Fibroblast of lung (primary cell): ENCODE data around the gene WDCP.

Experiments
- CTCF ChIP-seq, 2 donors: IDR thresholded peaks in 1 of 2; conservative IDR thresholded peaks in 1 of 2; 1 replicate in 1 of 2; 2 replicates in 1 of 2; pipeline ENCODE4 v1.5.1; 2011 to 2012; ENCODE audit warnings: low read length in 2 of 2, control low read depth in 1 of 2, inconsistent platforms in 1 of 2, low read depth in 1 of 2, mild to moderate bottlenecking in 1 of 2
- EZH2 ChIP-seq: IDR thresholded peaks from 2 replicates; pipeline ENCODE4 v1.5.1; 2012; ENCODE audit warnings: low read length, control low read depth, mild to moderate bottlenecking; ENCODE audit errors: missing control alignments

DNA sequence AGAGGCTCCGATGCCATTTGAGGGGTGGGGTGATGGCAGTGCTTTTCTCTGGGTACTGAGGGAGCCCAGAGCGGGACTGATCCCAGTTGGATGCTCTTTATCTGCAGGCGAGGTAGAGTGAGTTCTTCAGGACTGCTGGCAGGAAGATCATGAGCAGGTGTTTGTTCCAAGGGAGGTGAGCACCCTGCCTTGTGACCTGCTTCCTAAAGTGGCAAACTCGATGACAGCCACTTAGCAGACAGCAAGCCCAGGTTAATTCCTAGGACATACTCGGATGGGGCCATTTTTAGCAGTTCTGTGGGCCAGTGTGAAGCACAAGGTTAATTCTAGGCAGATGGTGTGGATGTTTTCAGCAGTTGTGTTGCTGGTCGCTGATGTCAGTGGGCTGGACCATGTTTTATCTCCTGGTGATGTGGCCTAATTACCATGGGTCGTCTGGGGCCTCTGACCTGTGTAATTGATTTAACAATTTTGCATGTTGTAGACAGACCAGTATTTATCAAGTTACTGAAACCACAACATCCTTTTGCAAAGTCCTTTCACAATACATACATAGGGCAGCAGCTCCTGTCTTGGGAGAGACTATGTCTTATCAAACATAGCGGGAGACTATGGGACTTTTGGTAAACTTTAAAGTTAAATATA lies 7.3 kb upstream of the WDCP start:
- no peak for TF ChIP-seq CTCF (conservative IDR thresholded peaks at IDR 0.05 in 1 of 2, IDR thresholded peaks at IDR 0.05 in 1 of 2; ENCODE audit: low read depth in 1 of 2, low read length in 2 of 2)
- TF ChIP-seq EZH2: no peak
